ENCODE results near the gene CAPN5.

Gene CAPN5

DNA sequence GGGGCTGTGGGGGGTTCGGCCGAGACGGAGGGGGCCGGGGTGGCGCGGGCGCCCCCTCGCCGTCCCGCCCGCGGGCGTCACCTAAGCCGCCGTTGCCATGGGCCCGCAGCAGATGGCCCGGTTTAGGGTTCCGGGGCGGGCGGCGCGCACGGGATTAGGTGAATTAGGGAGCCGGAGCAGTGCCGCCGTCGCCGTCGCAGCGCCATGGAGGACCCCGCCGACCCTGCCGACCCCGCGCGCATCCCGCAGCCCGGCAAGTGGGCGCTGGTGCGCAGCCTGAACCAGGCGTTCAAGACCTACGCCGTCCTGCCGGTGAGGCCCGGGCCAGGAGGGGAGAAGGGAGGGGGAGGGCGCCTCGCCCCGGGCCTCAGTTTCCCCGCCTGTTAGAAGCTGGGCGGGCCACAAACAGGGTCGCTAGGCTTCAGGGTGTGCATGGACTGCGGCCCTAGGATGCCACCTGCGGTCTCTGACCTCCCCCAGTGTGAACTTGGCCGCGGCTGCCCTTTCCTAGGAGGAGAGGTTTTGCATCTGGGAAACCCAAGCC lies 71.4 kb downstream of the CAPN5 start:
- no peak for DNase-seq

DNA sequence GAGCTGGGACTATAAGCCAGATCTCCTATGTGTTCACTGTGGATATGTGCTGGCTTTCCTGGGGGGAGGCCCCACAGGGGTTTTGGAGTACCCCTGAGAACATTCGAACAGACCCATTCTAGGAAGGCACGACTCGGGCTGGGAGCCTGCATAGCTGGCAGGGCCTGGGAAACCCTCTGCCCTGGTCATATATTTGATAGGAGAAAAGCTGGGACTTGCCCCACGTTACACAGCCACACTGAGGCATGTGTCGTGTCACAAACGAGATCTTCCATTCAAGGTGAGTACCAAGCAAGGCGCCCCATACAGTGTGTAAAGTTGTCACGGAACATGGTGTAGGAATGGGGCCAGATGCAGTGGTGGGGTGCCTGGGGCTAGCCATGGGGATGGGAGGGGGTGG lies 72.4 kb downstream of the CAPN5 start:
- no peak for DNase-seq

DNA sequence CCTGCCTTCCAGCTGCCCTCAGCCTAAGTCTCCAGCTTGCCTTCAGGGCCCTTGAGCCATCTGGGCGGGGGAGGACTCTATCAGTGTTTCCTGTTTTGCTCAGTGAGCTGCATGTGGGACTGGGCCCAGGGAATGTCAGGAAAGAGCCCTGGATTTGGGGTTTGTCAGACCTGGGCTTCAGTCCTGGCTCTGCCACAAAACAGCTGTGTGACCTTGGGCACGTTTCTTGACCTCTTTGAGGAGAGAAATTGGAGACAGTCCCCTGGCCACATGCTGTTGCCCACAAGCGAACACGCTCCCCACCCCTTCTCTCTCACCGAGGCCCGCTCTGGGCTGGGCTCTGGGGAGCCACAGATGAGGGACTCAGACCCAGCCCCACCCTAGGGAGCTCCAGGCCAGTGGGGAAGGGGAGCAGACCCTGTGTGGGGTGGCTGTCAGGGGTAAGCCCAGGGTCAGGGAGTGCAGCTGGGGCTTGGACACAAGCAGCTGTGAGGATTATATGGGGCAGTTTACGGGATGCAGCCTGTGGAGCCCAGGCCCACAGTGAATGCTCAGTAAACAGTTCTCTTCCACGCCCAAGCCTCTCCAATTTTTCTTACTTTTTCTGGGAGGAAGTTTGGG lies 73.6 kb downstream of the CAPN5 start:
- no peak for DNase-seq

DNA sequence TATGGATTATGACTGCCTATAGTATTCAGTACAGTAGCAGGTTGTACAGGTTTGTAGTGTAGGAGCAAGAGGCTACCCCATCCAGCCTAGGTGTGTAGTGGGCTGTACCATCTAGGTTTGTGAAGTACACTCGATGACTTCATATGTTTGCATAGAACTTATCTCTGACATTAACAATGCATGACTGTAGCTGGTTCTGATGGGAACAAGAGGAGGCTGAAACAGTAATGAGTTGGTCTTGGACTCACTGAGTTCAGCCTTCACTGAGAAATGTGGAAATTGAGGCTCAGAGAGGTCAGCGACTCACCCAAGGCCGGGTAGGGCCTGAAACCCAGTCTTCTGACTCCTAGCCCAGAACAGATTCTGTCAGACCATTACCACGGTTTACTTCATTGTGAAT lies 74.3 kb downstream of the CAPN5 start:
- DNase-seq: no peak

DNA sequence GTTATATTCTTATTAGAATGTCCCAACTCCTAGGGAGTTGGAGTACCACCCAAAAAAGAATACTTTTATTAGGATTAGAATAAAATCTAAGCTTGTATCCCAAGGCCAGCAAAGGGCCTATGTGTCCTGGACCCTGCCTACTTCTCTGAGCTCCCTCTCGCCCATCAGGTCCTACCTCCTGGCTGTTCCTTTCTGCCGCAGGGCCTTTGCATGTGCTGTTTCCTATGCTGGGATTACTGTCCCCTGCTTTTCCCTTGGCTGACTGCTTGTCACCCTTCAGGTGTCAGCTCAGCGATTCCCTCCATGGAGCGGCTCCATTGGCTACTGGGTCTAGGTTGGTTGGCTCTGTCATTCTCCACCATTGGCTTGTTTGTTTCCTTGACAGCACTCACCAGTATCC lies 74.7 kb downstream of the CAPN5 start:
- no peak for DNase-seq

DNA sequence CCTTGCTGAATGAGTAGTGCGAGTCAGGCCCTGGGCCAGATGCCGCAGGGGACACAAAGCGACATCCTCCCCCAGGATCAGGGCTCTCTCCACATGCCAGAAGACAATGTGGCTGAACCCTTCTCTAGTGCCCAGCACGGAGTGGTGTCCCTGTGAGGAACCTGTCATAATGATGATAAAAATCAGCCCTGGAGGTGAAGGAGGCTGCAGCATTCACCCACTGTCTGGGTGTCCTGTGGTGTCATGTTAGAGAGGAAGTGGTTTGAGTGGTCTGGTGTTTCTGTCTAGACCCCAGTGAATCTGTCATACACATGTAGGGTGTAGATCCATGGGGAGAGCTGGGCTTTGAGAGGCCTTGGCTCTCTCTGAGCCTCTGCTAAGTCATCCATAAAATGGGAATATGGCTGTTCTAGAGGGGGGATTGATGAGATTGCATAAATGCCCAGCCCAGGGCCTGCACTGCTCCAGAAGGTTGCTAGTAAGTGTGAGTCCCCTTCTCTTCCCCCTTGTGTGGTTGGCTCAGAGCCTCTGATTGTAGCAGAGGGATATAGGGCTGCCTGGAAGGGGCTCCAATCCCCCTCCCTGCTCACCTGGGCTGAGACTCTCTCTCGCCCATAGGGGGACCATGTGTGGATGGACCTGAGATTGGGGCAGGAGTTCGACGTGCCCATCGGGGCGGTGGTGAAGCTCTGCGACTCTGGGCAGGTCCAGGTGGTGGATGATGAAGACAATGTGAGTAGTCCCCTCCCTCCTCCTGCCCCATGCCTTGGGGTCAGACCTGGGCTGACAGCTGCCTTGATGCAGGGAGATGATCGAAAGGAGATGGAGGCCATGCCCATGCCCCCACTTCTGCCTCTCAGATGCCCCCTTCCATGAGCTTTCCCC lies 75.6 kb downstream of the CAPN5 start:
- DNase-seq: no peak

DNA sequence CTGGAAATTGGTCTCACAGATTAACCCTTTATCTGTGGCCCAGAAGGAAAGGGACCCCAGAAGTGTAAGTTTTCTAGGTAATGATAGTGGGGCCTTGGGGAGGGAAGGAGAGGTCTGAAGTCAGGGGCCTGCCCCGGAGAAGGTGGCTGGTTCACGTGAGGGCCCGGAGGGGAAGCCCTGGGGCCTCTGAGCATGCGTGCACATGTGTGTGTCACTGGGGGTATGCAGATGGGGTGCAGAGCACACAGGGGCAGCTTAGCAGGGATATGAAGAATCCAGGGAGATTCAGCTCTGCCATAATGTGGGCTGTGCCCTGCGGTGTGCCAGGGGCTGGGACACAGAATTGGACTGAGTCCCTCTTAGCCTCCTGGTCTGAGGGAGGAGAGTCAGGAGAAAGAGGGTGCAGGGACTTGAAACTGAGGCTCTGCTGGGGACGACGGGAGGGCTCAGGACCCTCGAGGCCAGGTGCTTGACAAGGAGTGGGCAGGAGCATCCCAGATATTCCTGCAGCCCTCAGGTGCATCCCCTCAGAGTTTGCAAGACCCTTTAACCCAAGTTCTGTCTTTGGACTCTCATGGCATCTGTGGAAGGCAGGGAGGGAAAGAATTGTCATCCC lies 76.7 kb downstream of the CAPN5 start:
- DNase-seq: no peak

DNA sequence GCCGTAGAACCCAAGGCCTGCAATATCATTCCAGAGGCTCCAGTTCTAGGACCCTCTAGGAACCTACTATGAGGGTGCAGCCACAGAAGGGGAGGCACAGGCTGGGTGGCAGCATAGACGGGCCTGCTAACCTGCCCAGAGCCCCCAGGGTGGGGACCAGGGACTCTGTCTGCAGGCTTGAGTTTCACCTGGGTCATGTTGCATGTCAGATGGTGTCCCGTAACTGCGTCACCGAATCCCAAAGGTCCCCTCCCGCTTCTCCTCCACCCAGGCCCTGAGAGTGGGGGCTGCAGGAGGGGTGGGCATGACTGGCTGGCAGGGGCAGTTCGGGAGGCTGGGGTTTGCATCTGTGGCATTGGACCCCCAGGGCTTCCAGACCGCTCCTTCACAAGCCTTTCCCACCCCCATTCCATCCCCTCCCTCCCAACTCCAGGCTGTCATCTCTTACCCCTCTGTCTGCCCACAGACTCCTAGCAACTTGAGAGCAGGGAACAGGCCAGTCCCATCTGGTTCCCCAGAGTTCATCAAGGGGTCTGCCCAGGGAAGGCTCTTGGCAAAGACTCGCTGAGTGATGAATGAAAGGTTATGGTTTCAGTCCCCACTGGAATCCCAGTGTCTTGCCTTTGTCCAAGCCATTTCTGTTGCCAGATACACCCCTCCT lies 77.6 kb downstream of the CAPN5 start:
- DNase-seq: no peak

DNA sequence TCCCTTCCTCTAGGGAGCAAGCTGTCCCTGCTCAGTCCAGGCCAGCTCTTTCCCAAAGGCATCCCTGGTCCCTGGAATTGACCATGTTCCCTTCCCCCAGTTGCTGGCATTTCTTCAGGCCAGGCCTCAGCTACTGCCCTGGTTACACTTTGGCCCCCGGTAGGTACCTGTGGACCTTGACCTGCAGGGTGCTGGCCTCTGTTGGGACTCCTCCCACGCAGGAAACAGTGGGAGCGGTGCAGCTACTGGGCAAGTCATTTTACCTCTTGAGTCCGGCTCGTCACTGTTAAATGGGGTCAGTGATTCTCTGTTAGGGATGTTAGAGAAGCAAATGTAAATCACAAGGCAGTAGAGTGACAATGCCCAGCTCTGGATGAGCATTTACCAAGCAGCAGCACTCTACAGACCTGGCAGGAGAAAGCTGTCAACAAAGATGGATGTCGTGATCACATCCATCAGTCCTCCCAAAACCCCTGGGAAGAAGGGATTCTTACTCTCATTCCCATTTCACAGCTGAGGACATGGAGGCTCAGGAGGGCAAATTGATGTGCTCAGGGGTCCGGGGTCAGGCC lies 78.2 kb downstream of the CAPN5 start:
- no peak for DNase-seq

DNA sequence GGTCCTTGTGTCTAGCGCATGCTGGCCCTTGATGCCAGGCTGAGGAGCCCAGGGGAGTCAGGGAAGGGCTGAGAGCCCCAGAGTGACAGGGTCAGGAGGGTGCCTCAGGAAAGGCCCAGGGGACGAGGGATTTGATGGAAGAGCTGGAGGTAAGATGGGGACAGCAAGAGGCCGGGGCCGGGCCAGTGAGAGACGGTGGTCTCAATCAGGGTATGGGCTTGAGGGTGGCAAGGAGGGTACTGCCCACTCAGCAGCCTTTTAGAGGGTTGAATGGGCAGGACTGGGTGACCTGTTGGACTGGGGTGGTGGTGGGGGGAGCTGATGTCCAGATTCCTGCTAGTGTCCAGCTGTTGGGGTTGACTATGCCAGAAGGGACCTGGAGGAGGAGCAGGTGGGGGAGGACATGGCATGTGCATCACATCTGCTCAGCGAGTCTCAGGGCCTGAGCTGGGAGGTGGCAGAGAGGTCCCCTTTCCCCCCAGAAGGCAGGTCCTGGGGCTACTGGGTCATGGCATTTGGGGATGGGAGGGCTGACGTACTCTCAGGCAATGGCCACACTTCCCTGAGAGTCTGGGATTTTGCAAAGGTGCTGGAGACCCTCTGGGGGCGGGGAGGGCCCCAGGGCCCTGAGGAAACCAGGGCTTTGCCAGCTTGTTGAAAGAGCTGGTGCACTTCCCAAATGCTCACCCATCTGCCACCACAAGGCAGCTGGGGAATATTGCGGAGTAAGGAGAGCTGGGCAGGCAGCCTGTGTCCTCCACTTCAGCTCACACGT lies 79.7 kb downstream of the CAPN5 start:
- DNase-seq: no peak

DNA sequence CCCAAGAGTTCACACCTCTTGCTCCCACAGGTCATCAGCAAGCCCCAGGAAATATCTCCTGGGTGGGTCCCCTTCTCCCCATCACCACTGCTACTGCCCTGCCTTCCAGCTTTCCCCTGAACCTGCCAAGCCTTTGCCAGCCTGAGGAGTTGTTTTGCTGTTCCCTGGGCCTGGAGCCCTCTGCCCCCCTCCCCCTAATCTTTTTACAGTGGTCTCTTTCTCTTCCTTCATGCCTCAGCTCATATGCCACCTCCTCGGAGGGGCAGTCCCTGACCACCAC lies 80.2 kb downstream of the CAPN5 start:
- DNase-seq: no peak

DNA sequence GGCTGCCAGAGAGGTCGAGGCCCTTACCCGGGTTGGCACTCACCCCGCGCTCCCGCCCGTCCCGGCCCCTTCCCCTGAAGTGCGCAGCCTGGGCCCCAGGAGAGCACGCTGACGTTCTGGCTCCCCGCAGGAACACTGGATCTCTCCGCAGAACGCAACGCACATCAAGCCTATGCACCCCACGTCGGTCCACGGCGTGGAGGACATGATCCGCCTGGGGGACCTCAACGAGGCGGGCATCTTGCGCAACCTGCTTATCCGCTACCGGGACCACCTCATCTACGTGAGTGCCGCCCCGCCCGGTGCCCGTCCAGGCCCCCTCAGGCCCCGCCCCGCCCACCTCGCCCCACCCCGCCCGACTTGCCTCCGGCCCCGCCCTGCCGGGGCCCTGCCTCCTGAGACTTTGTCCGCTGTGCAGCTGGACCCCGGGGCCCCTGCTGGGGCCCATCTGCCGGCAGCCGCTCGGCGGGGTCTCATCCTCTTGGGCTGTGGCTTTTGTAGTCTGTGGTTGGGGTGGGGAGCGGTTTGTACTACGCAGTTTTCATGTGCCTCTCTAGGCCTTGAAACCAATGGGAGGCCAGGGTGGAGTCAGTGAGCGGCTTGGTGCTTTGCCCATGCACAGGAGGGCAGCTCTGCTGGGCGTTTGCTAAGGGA lies 81.0 kb downstream of the CAPN5 start:
- DNase-seq: peak in 1 of 2 experiments; percentile 24

DNA sequence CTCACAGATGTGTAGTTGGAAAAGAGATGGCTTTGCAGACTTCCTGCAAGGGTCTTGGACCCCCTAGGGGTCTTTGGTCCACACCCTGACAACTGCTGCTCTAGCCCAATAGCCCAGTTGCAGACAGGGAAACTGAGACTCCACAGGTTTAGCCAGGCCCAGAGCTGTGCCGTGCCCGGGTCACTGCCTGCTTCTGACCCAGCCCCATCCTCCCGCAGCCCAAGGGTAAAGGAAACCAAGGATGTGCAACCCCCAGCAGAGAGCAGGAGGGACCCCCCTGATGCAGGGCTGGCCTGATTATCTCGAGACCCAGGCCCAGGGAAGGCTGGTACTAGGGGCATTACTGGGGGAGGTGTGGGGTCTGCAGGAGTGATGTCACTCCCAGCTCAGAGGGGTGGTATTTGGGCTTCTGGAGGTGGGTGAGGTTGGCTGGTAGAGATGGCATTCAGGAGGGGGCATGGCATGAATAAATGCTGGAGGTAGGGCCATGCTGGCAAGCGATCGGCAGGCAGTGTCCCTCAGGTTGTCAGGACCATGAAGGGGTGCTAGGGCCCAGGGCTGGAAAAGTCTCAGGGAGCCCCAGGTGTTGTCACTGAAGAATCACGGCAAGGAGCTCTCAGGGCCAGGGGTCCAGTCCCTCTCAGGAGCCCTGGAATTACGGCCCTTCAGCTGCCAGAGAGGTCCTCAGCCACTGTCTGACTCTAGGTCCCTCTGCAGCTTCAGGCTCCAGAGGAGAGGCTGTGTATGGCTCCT lies 82.4 kb downstream of the CAPN5 start:
- DNase-seq: no peak

DNA sequence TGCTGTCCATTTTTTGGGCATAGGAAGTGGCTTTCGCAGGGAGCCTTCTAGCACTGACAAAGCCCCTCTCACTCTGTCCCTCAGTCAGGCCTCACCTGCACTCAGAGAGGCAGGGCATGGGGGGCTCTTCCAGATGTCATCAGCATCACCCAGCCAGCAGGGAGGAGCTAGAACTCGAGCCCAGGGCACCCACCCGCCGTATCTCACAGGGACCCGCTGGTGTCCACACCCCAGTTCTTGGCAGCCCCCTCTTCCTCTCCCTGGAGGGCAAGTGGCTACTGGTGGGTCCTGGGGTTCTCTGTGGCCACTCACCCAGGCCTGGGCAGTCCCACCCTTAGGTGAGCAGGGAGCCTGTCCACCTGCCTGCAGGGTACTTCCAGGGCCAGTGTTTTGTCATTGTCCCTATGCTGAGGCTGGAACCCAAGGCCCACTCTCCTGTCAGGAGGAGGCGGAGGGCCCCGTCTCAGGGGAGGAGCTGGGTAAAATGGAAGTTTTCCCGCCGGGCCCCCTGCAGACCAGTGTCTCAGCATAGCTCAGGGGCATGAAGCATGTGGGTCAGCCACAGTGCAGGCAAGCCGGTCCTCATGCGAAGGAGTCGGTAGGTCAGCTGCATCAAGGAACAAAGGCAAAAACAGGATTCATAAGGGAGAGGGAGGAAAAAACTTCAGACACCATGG lies 83.1 kb downstream of the CAPN5 start:
- no peak for DNase-seq

DNA sequence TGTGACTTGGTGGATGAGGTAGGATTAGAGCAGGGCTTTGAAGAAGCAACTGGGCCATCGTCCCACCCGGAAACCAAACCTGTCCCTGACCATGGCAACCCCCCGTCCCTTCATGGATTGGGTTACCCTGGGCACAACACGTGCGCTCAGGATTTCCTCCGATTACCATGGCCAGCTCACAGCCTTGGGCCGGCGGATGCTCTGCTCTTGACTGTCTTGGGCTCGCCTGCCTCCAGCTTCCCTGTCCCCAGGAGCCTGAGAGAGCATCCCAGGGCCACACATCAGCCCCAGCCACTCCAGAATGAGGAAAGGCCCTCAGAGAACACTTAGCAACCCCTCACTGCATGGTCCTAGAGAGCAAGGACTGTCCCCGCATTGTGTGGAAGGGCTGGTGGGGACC lies 84.1 kb downstream of the CAPN5 start:
- no peak for DNase-seq

DNA sequence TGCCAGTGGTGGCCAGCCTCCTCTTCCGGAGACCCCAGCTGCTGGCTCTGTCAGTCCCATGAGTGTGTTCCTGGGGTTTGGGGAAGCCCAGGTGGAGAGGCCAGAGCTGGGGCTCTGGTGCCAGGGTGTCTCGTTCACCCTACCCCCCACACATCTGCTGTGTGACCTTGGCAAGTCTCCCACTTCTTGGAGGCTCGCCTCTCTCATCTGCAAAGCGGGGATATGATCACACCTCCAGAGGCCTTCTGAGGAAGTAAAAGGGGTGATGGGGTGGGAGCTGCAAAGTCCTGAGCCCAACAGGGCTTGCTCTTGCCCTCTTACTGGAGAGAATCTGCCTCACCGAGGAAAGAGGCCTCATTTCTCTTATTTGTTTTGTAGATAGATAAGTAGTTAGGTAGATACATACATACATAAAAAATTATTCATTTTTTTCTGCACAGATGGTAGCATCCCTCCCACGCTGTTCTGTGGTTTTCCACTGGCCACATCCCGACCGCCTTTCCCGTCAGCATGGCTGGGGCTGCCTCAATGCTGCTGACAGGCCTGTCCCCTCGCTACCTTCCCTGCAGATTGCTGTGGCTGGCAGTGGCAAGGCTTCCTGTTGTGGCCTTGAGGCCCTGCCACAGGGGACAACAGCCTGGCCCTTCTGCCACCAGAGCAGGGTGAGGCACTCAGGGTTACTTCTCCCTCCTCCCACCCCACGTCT lies 85.2 kb downstream of the CAPN5 start:
- no peak for DNase-seq

DNA sequence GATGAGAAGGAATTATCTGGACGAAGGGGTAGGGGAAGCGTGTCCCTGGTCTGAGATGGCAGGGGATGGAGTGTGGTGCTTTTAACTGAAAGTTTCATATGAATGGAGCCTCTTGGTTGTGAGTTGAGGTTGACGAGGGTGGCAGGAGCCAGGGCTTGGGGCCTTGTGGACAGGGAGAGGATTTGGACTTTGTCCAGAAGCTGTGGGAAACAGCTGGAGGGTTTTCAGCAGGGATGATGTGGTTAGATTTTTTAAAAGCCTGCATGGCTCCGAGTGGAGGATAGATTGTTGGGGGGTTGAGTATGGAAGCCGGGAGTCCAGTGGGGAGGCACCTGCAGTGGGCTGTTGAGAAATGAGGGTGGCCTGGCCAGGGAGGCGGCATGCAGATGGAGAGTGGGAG lies 86.1 kb downstream of the CAPN5 start:
- no peak for DNase-seq

DNA sequence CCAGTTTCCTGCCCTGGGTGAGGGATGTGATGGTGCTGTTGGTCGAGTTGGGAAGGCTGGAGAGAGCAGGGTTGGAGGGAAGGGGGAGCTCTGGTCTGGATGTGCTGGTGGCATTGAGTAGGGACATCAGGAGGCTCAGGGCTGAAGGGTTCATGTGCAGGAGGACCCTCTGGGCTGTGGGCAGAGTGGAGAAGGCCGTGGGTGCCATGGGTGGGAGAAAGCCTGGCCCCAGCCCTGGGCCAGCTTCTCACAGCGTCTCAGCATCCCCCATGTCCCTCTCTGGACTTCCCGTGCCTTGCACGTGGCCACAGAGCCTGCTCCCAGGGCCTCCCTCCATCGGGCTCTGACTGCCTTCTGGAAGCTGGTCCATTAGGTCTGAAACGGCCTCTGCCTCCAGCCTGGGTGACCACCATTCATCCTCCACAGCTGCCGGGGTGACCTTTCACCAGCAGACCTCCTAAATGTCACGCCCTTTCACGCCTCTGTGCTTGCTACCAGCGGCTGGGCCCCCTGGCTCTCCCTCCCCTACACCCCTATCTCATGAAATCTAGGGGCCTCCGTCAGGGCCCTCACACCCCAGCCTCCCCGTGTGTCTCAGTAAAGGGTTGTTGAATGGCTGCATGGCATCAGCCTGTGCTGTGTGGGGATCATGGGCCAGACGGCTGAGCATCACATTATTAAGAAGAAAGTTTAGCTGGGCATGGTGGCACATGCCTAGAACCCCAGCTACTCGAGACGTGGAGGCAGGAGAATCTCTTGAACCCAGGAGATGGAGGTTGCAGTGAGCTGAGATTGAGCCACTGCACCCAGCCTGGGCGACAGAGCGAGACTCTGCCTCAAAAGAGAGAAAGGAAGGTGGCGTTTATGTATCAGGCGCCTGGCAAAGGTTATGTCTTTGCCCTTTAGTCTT lies 86.8 kb downstream of the CAPN5 start:
- DNase-seq: no peak
